GM23338 (cell line): ENCODE results near the gene SLC39A10. TPM values are rescaled to one million over a fixed set of nuclear protein-coding genes. Genes with fewer than 3 reads are reported as not detected.

Experiments used
- ATAC-seq: fragments of 200-7000 bp; cut with Tn5 transposase; 3 replicates; pipeline ENCODE4 v1.9.1; 2020
- DNase-seq: peaks from one replicate; pipeline ENCODE4 v3.0.0-alpha.2; 2015; ENCODE audit warnings: low spot score
- H2AFZ ChIP-seq: fragments of 200-600 bp; sonication (generic); 2 replicates; pipeline ENCODE4 v1.8.0; 2016; ENCODE audit warnings: antibody characterized with exemption, mild to moderate bottlenecking, moderate library complexity
- H3F3A ChIP-seq: fragments of 200-600 bp; sonication (generic); replicated peaks from 2 replicates; pipeline ENCODE4 v1.8.0; 2017; ENCODE audit warnings: antibody characterized with exemption, mixed run types, low read depth
- H3K27ac ChIP-seq: fragments of 200-600 bp; sonication (generic); 2 replicates; pipeline ENCODE4 v1.6.1; 2016; ENCODE audit warnings: low read depth
- H3K27me3 ChIP-seq: fragments of 200-600 bp; sonication (generic); 2 replicates; pipeline ENCODE4 v1.8.0; 2016; ENCODE audit warnings: mild to moderate bottlenecking, mixed run types, moderate library complexity; ENCODE audit not compliant: insufficient read depth
- H3K36me3 ChIP-seq: fragments of 200-600 bp; sonication (generic); 2 replicates; pipeline ENCODE4 v1.8.0; 2016; ENCODE audit warnings: mild to moderate bottlenecking; ENCODE audit not compliant: insufficient read depth
- H3K4me1 ChIP-seq: fragments of 200-600 bp; sonication (generic); 2 replicates; pipeline ENCODE4 v1.8.0; 2016; ENCODE audit warnings: mild to moderate bottlenecking, moderate library complexity; ENCODE audit not compliant: insufficient read depth
- H3K4me2 ChIP-seq: fragments of 200-600 bp; sonication (generic); 2 replicates; pipeline ENCODE4 v1.7.1; 2017; ENCODE audit warnings: mixed run types
- H3K4me3 ChIP-seq: fragments of 200-600 bp; sonication (generic); 2 replicates; pipeline ENCODE4 v1.6.1; 2016; ENCODE audit warnings: mixed run types
- H3K79me2 ChIP-seq: fragments of 200-600 bp; sonication (generic); replicated peaks from 2 replicates; pipeline ENCODE4 v1.8.0; 2017; ENCODE audit warnings: mild to moderate bottlenecking; ENCODE audit not compliant: insufficient read depth
- H3K9me2 ChIP-seq: fragments of 200-600 bp; sonication (generic); 2 replicates; pipeline ENCODE4 v1.8.0; 2017; ENCODE audit not compliant: insufficient read depth
- H4K20me1 ChIP-seq: fragments of 200-600 bp; sonication (generic); replicated peaks from 2 replicates; pipeline ENCODE4 v1.8.0; 2017; ENCODE audit warnings: mild to moderate bottlenecking; ENCODE audit not compliant: insufficient read depth
- H3K27ac Mint-ChIP-seq: 2 replicates; pipeline ENCODE4 v1.8.0; 2020; ENCODE audit warnings: inconsistent platforms, mild to moderate bottlenecking, moderate library complexity, mixed read lengths
- H3K27me3 Mint-ChIP-seq: 3 replicates; pipeline ENCODE4 v1.8.0; 2022; ENCODE audit warnings: low read depth, mild to moderate bottlenecking, moderate library complexity, mixed read lengths, inconsistent platforms; ENCODE audit not compliant: insufficient read depth, poor library complexity
- H3K36me3 Mint-ChIP-seq: 3 replicates; pipeline ENCODE4 v1.8.0; 2021; ENCODE audit warnings: low read depth, mild to moderate bottlenecking, inconsistent platforms, moderate library complexity, mixed read lengths
- H3K4me1 Mint-ChIP-seq: 3 replicates; pipeline ENCODE4 v1.8.0; 2020; ENCODE audit warnings: mild to moderate bottlenecking, inconsistent platforms, mixed read lengths
- H3K4me3 Mint-ChIP-seq: 3 replicates; pipeline ENCODE4 v1.8.0; 2021; ENCODE audit warnings: moderate library complexity, mild to moderate bottlenecking, inconsistent platforms, mixed read lengths
- H3K9me3 Mint-ChIP-seq: 3 replicates; pipeline ENCODE4 v1.8.0; 2020; ENCODE audit warnings: moderate library complexity, mild to moderate bottlenecking, inconsistent platforms, mixed read lengths
- CREB1 ChIP-seq: fragments of 250-450 bp; sonication (Bioruptor Pico); IDR thresholded peaks from 2 replicates; pipeline ENCODE4 v1.5.0; 2020; ENCODE audit warnings: low read depth, mild to moderate bottlenecking, moderate library complexity
- EZH2 ChIP-seq: fragments of 200-600 bp; sonication (generic); IDR thresholded peaks from one replicate; pipeline ENCODE4 v1.8.0; 2017; ENCODE audit warnings: antibody characterized with exemption, mild to moderate bottlenecking, low read depth; ENCODE audit not compliant: unreplicated experiment
- EZH2phosphoT487 ChIP-seq: fragments of 200-600 bp; sonication (generic); IDR thresholded peaks from one replicate; pipeline ENCODE4 v1.8.1; 2018; ENCODE audit warnings: antibody characterized with exemption; ENCODE audit not compliant: unreplicated experiment
- JUNB ChIP-seq: IDR thresholded peaks from one replicate; pipeline ENCODE4 v1.6.1; 2016; ENCODE audit warnings: antibody characterized with exemption; ENCODE audit not compliant: unreplicated experiment
- NANOG ChIP-seq: IDR thresholded peaks from 2 replicates; pipeline ENCODE4 v1.6.1; 2016; ENCODE audit warnings: antibody characterized with exemption, borderline replicate concordance
- POLR2AphosphoS5 ChIP-seq: IDR thresholded peaks from 2 replicates; pipeline ENCODE4 v1.6.1; 2016; ENCODE audit warnings: antibody characterized with exemption, low read depth
- STAT1 ChIP-seq: IDR thresholded peaks from one replicate; pipeline ENCODE4 v1.6.1; 2016; ENCODE audit warnings: antibody characterized with exemption; ENCODE audit not compliant: unreplicated experiment
- ZNF114 ChIP-seq: fragments of 250-450 bp; sonication (Bioruptor Pico); IDR thresholded peaks from 2 replicates; pipeline ENCODE4 v1.5.0; 2020; ENCODE audit warnings: mild to moderate bottlenecking, moderate library complexity
- ZNF331 ChIP-seq: fragments of 250-450 bp; sonication (Bioruptor Pico); IDR thresholded peaks from 2 replicates; pipeline ENCODE4 v1.5.0; 2020; ENCODE audit warnings: low read depth, mild to moderate bottlenecking, moderate library complexity
- polyA plus RNA-seq: library from polyadenylated mRNA; unstranded; fragments of >200 nt; fragmentation: Nextera tagmentation; extraction: Ambion mirVana; gene quantifications from 2 replicates; pipeline ENCODE4 v1.2.1, GENCODE V29; 2016
- total RNA-seq: library from RNA; depleted of rRNA; stranded (reverse); fragments of >200 nt; shearing (Covaris generic); gene quantifications from 2 replicates; pipeline ENCODE4 v1.2.3, GENCODE V29; 2014
- TF ChIP-seq, protein P1 (sequence below): fragments of 250-450 bp; sonication (Bioruptor Pico); IDR thresholded peaks from 2 replicates; pipeline ENCODE4 v1.5.0; 2020; ENCODE audit warnings: mild to moderate bottlenecking, moderate library complexity
- TF ChIP-seq, protein P2 (sequence below): IDR thresholded peaks from one replicate; pipeline ENCODE4 v1.6.1; 2018; ENCODE audit warnings: antibody characterized with exemption; ENCODE audit not compliant: unreplicated experiment
- TF ChIP-seq, protein P3 (sequence below), 2 experiments: fragments of 200-600 bp in 1 of 2; sonication (generic) in 1 of 2; conservative IDR thresholded peaks; 2 replicates each; pipeline versions ENCODE4 v1.5.1 to v1.6.1; 2016 to 2017; ENCODE audit warnings: antibody characterized with exemption in 2 of 2, low read depth in 2 of 2, mild to moderate bottlenecking in 2 of 2, moderate library complexity in 1 of 2
- TF ChIP-seq, protein P4 (sequence below): IDR thresholded peaks from 2 replicates; pipeline ENCODE4 v1.6.1; 2016; ENCODE audit warnings: antibody characterized with exemption

The SLC39A10 gene
- total and polyA plus RNA-seq, 2 experiments from 2014 or later: 261 to 356 TPM

DNA sequence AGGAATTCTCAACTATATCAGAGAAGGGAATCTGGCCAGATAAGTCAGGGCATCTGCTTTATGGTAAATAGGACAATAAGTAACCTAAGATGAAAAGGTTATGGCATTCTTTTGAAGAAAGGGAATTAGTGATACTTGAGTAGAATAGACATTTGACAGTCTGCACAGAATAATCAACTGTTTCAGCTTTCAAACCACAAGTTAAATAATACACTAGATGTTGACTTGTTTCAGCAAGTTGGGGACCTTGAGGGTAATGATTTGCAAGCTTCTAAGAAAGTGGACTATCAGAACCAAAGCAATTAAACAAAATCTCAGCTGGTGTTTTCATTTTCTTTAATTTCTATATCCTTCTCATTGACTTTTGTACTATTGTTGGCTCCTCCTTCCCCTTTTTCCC is 54.5 kb downstream of the SLC39A10 start:
- Mint-ChIP-seq H3K36me3 (peaks cover 43% of the 10 kb centered on the region), H3K27me3 (no peaks in the 10 kb centered on the region), H3K9me3 (no peaks in the 10 kb centered on the region), H3K27ac (no peak overlapping the region), H3K4me3 (no peak overlapping the region), H3K4me1 (peaks cover 12% of the 10 kb centered on the region; the same call in 2 of the 3 replicates)
- Histone ChIP-seq H4K20me1 (0 out of 2 replicates have a peak, but pooled peaks cover 5% of the 10 kb centered on the region), H2AFZ (no peak overlapping the region), H3K27ac (peak overlapping the region; percentile 74; the same call in 1 of the 2 replicates), H3K4me2 (no peak overlapping the region), H3K27me3 (no peaks in the 10 kb centered on the region), H3K36me3 (peaks cover 29% of the 10 kb centered on the region; the same call in 1 of the 2 replicates), H3K4me1 (peaks cover 3% of the 10 kb centered on the region; the same call in 1 of the 2 replicates), H3F3A (no peaks in the 10 kb centered on the region), H3K4me3 (no peak overlapping the region), H3K79me2 (peaks cover 17% of the 10 kb centered on the region), H3K9me2 (no peaks in the 10 kb centered on the region)
- no peak for TF ChIP-seq POLR2AphosphoS5
- no peak for TF ChIP-seq NANOG
- no peak for TF ChIP-seq EZH2
- no peak for TF ChIP-seq ZNF114 (CRISPR knock-in tag)
- TF ChIP-seq CREB1 (CRISPR knock-in tag): no peak
- TF ChIP-seq, protein P1, sequence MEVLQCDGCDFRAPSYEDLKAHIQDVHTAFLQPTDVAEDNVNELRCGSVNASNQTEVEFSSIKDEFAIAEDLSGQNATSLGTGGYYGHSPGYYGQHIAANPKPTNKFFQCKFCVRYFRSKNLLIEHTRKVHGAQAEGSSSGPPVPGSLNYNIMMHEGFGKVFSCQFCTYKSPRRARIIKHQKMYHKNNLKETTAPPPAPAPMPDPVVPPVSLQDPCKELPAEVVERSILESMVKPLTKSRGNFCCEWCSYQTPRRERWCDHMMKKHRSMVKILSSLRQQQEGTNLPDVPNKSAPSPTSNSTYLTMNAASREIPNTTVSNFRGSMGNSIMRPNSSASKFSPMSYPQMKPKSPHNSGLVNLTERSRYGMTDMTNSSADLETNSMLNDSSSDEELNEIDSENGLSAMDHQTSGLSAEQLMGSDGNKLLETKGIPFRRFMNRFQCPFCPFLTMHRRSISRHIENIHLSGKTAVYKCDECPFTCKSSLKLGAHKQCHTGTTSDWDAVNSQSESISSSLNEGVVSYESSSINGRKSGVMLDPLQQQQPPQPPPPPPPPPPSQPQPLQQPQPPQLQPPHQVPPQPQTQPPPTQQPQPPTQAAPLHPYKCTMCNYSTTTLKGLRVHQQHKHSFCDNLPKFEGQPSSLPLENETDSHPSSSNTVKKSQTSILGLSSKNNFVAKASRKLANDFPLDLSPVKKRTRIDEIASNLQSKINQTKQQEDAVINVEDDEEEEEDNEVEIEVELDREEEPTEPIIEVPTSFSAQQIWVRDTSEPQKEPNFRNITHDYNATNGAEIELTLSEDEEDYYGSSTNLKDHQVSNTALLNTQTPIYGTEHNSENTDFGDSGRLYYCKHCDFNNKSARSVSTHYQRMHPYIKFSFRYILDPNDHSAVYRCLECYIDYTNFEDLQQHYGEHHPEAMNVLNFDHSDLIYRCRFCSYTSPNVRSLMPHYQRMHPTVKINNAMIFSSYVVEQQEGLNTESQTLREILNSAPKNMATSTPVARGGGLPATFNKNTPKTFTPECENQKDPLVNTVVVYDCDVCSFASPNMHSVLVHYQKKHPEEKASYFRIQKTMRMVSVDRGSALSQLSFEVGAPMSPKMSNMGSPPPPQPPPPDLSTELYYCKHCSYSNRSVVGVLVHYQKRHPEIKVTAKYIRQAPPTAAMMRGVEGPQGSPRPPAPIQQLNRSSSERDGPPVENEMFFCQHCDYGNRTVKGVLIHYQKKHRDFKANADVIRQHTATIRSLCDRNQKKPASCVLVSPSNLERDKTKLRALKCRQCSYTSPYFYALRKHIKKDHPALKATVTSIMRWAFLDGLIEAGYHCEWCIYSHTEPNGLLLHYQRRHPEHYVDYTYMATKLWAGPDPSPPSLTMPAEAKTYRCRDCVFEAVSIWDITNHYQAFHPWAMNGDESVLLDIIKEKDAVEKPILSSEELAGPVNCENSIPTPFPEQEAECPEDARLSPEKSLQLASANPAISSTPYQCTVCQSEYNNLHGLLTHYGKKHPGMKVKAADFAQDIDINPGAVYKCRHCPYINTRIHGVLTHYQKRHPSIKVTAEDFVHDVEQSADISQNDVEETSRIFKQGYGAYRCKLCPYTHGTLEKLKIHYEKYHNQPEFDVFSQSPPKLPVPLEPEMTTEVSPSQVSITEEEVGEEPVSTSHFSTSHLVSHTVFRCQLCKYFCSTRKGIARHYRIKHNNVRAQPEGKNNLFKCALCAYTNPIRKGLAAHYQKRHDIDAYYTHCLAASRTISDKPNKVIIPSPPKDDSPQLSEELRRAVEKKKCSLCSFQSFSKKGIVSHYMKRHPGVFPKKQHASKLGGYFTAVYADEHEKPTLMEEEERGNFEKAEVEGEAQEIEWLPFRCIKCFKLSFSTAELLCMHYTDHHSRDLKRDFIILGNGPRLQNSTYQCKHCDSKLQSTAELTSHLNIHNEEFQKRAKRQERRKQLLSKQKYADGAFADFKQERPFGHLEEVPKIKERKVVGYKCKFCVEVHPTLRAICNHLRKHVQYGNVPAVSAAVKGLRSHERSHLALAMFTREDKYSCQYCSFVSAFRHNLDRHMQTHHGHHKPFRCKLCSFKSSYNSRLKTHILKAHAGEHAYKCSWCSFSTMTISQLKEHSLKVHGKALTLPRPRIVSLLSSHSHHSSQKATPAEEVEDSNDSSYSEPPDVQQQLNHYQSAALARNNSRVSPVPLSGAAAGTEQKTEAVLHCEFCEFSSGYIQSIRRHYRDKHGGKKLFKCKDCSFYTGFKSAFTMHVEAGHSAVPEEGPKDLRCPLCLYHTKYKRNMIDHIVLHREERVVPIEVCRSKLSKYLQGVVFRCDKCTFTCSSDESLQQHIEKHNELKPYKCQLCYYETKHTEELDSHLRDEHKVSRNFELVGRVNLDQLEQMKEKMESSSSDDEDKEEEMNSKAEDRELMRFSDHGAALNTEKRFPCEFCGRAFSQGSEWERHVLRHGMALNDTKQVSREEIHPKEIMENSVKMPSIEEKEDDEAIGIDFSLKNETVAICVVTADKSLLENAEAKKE (CRISPR knock-in tag): no peak
- TF ChIP-seq EZH2phosphoT487: no peak
- TF ChIP-seq JUNB: no peak
- TF ChIP-seq ZNF331 (CRISPR knock-in tag): no peak
- TF ChIP-seq STAT1: no peak
- TF ChIP-seq, protein P2, sequence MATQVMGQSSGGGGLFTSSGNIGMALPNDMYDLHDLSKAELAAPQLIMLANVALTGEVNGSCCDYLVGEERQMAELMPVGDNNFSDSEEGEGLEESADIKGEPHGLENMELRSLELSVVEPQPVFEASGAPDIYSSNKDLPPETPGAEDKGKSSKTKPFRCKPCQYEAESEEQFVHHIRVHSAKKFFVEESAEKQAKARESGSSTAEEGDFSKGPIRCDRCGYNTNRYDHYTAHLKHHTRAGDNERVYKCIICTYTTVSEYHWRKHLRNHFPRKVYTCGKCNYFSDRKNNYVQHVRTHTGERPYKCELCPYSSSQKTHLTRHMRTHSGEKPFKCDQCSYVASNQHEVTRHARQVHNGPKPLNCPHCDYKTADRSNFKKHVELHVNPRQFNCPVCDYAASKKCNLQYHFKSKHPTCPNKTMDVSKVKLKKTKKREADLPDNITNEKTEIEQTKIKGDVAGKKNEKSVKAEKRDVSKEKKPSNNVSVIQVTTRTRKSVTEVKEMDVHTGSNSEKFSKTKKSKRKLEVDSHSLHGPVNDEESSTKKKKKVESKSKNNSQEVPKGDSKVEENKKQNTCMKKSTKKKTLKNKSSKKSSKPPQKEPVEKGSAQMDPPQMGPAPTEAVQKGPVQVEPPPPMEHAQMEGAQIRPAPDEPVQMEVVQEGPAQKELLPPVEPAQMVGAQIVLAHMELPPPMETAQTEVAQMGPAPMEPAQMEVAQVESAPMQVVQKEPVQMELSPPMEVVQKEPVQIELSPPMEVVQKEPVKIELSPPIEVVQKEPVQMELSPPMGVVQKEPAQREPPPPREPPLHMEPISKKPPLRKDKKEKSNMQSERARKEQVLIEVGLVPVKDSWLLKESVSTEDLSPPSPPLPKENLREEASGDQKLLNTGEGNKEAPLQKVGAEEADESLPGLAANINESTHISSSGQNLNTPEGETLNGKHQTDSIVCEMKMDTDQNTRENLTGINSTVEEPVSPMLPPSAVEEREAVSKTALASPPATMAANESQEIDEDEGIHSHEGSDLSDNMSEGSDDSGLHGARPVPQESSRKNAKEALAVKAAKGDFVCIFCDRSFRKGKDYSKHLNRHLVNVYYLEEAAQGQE: no peak
- TF ChIP-seq, protein P3, sequence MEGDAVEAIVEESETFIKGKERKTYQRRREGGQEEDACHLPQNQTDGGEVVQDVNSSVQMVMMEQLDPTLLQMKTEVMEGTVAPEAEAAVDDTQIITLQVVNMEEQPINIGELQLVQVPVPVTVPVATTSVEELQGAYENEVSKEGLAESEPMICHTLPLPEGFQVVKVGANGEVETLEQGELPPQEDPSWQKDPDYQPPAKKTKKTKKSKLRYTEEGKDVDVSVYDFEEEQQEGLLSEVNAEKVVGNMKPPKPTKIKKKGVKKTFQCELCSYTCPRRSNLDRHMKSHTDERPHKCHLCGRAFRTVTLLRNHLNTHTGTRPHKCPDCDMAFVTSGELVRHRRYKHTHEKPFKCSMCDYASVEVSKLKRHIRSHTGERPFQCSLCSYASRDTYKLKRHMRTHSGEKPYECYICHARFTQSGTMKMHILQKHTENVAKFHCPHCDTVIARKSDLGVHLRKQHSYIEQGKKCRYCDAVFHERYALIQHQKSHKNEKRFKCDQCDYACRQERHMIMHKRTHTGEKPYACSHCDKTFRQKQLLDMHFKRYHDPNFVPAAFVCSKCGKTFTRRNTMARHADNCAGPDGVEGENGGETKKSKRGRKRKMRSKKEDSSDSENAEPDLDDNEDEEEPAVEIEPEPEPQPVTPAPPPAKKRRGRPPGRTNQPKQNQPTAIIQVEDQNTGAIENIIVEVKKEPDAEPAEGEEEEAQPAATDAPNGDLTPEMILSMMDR (conservative IDR thresholded peaks at IDR 0.05; ENCODE audit: low read depth in 2 of 2): no peak
- TF ChIP-seq, protein P4, sequence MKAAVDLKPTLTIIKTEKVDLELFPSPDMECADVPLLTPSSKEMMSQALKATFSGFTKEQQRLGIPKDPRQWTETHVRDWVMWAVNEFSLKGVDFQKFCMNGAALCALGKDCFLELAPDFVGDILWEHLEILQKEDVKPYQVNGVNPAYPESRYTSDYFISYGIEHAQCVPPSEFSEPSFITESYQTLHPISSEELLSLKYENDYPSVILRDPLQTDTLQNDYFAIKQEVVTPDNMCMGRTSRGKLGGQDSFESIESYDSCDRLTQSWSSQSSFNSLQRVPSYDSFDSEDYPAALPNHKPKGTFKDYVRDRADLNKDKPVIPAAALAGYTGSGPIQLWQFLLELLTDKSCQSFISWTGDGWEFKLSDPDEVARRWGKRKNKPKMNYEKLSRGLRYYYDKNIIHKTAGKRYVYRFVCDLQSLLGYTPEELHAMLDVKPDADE: no peak
- no peak for ATAC-seq
- DNase-seq: no peak
